Stimulated activated CD4-positive, alpha-beta T cell treated with anti-CD3 and anti-CD28 coated beads, TNF-alpha, amount 100 ng/mL, for 48 hours (primary cell): ENCODE data around the gene GALNT7.

Experiments used
- DNase-seq, 3 donors: peaks; one replicate each; pipeline ENCODE4 v3.0.0-alpha.2; 2020; ENCODE audit warnings: low read depth in 3 of 3

Gene GALNT7

DNA sequence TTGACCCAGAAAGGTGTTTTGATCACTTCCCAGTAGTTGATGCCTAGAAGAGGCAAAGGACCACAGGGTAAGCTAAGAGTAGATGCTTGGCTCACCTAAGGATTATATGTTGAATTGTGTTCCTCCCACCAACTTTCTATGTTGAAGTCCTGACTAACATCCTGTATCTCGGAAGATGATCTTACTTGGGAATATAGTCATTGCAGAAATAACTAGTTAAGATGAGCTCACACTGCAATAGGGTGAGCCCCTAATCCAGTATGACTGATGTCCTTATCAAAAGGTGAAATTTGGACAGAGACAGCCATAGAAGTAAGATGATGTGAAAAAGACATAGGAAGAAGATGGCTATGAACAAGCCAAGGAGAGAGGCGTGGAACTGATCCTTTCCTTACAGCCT, 168.9 kb downstream of the GALNT7 start:
- DNase-seq: no peak

DNA sequence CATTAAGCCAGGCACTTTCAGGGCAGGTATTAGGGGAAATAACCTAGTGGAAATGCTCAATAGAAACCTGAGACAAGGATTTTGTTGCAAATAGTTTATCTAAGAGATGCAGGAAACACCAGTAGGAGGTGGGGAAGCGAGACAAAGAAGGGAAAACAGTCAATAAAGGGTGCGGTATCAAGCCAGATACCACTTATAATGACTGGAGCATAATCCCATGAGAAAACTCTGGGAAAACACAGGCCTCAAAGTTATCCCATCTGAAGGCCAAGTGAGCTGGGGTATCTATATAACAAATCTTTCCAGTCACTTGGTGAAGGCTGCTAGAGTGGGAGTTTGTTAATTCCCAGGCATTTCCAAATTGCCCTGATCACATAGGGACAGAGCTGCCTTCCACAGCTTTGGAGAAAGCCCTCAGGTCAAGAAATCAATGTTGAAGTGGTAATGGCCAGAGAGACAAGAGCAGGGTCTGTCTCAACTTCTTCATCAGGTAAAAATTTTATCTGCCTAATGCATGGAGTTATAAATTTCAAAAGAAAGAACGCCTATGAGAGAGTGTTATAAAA, 175.3 kb downstream of the GALNT7 start:
- no peak for DNase-seq

DNA sequence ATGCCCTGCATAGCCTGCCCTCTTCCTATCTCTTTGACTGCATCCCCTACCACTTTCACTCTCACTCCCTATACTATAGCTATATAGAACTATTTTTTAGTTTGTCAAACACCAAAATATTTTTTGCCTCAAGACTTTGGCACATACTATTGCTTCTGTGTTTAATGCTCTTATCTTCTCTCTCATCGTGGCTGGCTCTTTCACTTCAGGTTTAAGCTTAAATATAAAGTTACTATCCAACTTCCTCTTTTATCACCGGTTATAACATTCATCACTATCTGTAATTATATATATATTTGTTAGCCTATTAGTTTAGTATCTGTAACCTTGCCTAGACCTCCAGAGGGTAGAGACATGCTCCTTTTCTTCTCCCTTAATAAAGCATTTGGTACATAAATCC, 177.0 kb downstream of the GALNT7 start:
- DNase-seq: no peak

DNA sequence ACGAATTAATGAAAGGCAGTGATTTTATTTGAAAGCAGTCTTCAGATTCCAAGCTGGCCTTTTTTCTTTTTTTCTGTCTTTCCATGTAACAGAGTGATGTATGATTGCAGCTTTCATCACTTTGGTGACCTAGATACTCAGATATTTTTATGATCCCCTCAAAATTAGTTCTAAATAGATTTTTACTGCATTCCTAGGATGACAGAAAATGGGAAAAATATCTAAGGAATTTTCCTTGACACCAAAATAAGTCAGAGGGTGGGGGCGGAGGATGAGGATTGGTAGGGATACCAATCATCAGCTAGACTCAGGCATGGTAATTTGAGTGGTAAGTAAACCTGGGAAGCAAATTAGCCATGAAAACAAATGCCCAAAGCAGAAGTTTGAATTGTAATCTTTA, 177.5 kb downstream of the GALNT7 start:
- no peak for DNase-seq

DNA sequence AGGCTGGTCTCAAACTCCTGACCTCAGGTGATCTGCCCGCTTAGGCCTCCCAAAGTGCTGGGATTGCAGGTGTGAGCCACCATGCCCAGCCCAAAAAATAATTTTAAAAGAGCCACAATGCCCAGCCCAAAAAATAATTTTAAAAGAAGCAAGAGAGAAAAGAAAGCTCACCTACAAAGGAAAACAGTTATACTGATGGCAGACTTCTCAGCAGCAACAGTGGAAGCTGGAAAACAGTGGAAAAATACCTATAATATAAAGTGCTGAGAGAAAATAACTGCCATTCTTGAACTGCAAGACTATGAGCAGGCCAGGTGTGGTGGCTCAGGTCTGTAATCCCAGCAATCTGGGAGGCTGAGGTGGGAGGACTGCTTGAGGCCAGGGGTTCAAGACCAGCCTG, 178.9 kb downstream of the GALNT7 start:
- no peak for DNase-seq

DNA sequence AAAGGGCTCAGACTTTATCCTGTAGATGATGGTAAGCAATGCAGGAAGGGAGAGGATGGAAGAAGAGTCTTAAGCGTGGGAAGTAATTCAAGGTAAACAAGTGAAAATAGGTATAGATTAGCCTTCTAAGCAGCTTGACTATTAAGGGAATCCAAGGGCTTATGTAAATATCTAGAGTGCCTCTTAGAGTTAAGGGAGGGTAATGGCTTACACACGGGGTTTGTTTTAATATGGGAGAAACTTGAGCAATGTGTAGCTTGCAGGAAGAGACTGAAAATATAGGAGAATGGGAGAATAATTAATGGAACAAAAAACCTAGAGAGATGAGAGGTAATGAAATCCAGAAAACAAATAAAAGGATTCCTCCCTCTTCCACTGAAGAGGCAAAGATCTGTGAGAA, 189.3 kb downstream of the GALNT7 start:
- DNase-seq: no peak

DNA sequence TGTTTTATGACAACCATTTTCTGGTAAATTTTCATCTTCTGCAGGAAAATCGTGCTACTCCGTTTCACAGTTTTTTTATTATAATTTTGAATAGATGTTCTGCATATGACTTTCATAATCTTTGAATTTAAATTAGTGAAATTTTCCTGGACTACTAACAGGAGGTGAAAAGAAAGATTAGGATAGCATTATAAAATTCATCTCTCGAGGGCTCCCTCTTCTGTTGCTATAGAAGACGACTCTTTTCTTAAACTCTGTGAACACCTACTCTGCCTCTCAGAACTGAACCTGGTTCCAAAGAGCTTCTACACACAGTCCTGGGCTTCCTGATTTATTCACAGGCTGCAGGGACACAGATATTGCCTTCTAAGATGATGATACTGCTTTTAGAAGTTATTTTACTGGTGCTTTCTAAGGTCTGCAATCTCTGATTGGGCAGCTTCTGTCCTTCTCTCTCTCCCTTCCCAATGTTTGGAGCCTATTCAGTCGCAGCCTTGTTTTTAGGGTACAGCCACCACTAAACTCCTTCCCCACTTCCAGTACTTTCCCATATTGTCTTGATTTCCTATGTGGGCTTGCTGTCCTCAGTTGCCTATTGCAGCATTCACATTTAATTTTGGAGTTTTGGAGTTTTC, 192.1 kb downstream of the GALNT7 start:
- no peak for DNase-seq

DNA sequence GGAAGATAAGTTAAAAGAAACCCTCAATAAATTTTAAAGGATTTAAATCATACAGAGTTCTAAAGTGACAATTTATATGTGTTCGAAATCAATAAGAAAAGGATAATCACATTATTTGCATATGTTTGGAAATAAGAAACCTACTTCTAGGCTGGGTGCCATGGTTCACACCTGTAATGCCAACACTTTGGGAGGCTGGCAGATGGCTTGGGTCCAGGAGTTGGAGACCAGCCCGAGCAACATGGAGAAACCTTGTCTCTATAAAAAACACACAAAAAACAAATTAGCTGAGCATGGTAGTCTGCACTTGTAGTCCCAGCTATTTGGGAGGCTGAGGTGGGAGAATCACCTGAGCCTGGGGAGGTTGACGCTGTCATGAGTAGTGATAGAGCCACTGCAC, 194.1 kb downstream of the GALNT7 start:
- DNase-seq: no peak

DNA sequence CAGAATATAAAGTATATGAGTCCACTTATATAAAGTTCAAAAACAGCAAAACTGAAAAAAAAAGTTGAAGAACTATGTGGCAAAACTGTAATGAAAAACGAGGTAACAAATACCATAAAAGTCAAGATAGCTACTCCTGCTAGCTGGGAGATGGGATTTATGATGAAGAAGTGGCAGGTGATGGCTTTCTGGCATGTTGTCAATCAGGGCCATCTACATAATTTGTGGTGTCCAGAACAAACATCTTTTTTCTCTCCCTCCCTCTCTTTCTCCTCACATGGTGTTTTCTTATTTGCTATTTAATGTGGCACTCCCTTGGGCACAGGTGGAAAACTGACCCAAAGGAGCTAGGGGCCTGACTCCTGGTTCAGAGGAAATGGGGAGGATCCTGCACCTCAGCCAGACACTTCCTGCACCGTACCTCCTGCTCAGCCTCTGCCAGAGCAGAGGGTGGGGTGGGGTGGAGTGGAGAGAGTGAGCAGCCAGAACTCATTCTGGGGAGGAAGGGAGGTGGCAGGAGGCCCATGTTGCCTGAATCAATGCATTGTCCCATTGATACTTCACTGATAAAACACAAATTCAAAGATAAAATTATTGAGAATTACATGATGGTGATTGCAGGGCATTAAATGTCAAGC, 196.9 kb downstream of the GALNT7 start:
- no peak for DNase-seq

DNA sequence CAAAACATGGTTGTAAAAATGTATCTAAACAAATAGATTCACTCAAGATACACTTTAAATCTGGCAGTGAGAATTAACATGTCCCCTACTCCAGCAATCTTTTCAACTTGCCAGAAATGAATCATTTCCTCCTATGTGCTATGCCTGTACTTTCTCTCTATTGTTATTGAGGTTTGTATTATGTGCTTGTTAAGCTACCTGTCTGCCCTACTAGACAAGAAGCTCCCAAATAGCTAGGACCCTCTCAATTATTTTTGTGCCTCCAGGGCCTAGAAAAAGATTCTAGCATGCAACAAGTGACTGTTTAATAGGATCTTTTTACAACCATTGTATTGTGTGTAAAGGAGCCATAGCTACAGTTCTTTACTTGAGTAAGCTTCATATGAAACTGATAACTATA, 198.7 kb downstream of the GALNT7 start:
- DNase-seq: no peak

DNA sequence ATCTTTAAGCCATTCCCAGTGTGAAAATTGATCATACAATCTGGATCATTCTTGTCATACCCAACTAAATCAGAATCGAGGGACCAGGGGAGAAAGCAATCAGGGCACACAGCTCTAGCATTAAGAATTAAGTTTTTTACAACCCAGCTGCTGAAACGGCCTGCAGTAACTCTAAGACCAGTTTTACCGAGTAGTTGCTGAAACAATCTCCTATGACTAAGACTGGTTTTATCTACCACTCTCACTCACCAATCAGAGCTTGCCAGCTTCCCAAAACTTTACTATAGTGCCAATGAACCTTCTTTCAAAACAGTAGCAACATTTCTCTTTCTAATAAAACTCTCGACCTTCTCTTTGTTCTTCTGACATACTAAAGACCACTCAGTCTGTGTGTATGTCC, 199.3 kb downstream of the GALNT7 start:
- no peak for DNase-seq

DNA sequence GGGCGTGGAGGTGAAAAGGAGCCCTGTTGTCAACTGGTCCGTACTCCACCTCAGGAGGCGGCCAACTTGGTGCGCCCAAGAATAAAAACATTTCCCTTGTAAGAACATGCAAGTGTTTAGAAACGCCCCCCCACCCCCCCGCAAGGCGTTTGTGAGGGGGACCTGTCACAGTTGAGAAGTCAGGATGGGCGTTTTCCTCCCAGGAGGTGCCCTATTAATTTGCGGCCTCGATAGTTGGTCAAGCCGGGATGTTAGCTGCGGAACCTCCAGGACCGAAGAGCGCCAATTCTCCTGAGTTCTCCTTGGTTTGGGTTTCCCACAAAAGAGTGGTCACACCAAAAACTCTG, 201.5 kb downstream of the GALNT7 start:
- DNase-seq: peak; percentile 25 to 47 (median 38)

DNA sequence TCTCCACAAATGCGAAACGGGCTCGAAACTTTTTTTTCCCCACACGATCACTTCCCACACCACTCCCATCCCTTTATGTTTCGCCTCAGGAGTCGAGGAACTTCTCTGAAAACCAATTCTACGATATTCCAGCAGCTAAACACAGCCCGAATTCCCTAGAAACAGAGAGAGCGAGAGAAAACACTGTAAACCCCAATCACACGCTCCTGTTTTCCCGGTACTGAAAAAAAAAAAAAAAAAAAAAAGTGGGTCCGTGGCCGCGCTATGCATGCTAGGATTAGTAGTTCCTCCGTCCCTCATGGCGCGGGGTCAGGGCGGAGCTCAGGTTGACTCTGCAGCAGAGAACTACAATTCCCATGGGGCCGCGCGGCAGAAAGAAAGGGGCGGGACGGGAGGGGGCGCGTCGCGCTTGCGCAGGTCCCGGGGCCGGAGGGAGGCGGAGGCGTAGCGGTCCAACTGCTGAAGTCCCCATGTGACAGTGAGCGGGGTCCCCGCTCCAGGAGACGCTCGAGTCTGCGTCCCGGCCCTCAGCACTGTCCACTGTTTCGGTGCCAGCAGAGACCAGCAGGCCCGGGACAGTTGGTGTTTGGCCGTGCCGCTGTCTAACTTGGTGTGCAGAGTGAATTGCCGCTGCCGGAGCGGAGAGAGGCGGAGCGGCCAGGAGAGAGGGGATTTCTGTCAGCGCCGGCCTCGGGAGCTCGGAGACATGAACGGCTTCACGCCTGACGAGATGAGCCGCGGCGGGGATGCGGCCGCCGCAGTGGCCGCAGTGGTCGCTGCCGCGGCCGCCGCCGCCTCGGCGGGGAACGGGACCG, 202.1 kb downstream of the GALNT7 start, which contains the start of gene SAP30:
Gene SAP30, plus strand, starts transcription at position 478 of the 815 bp plus-strand sequence. Its CDS starts 229 bp downstream, at position 707.
- DNase-seq: peak; percentile 90 to 93 (median 93)

DNA sequence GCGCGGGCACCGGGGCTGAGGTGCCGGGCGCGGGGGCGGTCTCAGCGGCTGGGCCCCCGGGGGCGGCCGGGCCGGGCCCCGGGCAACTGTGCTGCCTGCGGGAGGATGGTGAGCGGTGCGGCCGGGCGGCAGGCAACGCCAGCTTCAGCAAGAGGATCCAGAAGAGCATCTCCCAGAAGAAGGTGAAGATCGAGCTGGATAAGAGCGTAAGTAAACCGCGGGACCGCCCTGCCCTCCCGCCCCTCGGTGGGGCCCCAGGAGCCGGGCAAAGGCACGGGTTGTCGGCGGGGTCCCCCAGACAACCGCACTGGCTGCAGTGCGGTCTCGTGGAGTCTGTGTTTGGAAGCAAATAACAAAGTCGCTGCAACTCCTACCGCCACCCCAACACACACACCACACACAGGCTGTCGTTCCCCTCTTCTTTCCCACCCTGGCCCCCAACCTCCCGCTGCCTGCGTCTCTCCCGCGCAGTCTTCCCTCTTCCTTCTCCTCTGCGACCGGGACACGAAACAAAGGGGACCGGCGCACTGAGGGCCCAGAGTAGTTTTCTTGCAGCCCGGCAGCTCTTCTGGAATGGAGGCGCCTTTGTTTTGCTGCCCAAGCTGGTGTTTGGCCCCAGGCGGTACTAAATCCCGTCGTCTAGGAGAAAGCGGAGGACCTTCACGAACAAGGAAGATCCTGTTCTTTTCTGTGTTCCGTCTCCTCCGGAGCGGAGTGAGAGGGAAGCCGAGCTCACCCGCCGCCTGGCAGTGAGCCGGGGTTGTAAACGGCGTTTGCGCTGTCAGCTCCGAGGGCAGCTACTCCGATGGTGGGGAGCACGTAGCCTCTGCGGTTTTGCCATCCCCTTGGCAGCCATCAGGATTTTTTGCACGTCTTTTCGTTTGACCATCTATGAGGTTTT, 202.9 kb downstream of the GALNT7 start:
- peak in 2 of 3 donors; percentile 8 to 34 for DNase-seq
